Skeletal muscle cell (primary cell): ENCODE results near the gene MAD2L1BP.
"Not testable (repeated sequence)": the region's sequence is repeated elsewhere in the genome, so short reads cannot be mapped to it uniquely, and the experiment has no call there.

Experiments used
- DNase-seq: peaks from one replicate; pipeline ENCODE4 v3.0.0-alpha.2; 2010; ENCODE audit warnings: low read depth
- H3K4me3 ChIP-seq: 2 replicates; pipeline ENCODE4 v1.5.1; 2011; ENCODE audit warnings: low read depth, mild to moderate bottlenecking, control low read depth, low read length, moderate library complexity

The MAD2L1BP gene

DNA sequence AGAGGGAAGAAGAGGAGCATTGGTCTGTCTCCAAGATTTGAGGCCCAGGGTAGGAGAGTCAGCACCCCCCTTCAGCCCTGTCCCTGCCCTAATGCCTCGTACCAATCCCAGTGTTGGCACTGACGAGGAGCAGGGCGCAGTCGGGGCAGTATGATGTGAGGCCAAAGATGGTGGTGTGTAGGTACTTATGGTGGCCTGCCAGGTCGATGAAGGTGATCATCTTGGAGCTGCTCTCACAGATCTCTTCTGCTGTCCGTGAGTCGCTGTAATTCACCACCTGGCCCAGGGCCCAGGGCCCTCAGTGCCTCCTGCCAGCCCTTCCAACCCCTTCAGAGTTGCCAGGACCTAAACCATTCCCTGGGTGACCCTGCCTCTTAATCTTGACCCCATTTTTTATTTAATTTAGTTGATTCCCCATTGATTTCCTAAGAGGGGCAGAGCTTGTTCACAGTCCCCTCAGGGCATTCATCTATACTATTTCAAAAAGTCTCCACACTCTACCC lies 10.8 kb upstream of the MAD2L1BP start:
- no peak overlapping the region for H3K4me3 ChIP-seq
- no peak for DNase-seq

DNA sequence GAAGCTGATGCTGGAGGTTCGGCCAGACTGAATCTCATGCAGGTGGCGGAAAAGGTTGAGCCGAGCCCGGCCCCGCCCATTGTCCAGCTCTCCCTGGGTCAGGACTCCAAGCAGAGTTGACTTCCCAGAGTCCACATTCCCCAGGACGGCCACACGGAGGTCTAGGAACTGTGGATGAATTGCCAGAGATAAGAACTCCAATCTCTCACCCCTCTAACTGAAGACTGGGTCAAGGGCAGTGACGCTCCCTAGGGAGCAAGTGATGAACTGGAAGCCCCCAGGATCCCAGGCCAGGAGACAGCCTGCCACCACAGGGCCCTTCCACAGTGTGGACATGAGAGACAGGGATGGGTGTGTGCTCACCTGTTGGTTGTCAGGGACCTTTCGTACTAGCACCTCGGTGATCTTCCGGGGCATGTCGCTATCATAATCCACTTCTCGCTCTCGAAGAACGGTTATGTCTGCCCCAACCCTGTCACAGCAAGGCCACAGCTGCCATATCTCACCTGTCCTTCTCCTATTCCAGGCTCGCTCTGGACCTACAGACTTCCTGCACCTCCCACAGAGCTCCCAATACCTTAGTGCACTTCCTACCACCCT lies 10.1 kb upstream of the MAD2L1BP start:
- DNase-seq, result no peak
- no peak overlapping the region for H3K4me3 ChIP-seq

DNA sequence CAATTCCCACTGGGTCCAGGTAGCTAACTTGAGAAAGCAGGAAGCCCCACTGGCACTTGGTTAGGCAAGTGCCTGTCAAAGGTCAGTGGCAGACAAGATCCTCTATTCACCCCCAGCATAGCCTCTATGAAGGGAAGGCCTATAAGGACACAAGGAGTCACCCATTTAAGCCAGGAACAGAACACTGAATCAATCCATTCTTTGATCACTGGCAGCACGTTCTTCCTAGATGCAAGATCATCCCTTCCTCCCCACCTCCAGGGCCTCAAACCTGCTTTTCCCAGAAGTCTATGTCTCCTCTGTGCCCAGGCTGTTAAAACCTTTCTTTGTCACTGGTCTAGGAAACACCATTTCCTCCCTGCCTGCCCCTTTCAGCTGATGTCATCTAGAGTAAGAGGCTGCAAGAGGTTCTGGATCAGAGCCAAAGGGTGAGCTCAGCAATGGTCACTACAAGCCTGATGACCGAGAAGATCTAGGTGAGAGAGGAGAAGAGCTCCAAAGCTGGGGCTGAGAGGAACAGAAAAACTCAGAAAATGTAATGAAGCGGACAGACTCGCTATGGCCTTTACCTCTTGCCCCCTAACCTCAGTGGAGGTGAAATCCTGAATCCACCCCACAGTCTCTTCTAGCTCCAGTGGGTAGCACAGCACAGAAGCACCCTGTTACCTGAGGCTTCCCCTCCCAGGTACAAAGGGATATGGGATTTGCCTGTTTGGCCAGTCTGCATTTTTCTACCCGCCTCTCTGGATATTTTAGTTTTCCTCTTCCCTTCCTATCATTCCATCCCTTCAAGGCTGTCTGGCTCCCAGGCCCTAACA lies 8.4 kb upstream of the MAD2L1BP start:
- peak overlapping the region; percentile 82 for H3K4me3 ChIP-seq
- DNase-seq, result peak; percentile 96

DNA sequence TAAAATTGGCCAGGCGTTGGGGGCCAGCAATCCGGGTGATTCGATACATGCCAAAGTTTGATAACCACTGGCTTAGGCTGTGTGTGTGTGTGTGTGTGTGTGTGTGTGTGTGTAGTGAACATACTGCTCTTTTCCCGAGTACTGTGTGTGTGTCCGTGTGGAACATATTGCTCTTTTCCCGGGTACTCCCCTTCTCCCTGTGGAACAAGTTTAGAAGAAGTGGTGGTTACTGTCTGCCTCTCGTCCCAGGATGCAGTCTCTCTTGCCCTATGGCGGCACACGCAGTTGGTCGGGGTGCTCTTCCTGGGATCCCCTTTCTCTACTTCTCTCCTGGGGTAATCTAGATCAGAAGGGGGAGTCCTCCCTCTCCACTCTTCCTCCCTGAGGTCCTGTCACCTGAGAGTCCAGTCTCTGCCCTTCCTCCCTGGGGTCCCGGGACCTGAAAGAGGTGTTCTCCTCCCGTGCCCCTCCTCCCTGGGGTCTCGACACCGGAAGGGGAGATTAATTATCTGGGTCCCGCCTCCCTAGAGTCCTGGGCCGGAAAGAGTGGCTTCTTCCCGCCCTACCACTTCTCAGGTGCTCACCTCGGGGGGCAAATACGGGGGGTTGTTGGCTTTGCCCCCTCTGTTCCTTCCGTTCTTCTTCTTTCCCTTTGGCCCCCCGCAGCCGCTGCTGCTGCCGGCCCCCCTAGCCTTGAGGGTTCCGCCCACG lies 7.1 kb upstream of the MAD2L1BP start:
- no peak for DNase-seq
- H3K4me3 ChIP-seq, result peak overlapping the region; percentile 82

DNA sequence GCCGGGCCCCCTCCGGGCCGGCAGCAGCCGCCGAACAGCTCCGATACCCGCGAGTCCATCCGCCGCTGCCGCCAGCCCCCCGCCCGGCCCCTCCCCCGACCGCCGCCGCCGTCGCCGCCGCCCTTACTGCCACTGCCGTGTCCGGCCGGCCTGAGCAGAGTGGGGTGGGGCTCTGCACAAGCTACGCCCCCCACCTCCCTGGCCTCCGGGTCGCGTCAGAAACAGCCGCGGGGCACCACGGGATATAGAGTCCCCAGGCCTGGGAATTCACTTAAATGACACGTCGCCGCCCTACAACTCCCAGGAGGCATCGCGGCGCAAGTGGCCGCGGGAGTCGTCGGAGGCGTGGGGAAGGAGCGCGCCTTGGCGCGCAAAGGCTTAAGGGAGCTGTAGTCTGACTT lies 6.5 kb upstream of the MAD2L1BP start, which contains the start of gene GTPBP2:
Gene GTPBP2, minus strand, starts transcription at position 161 of the 401 bp plus-strand sequence. Its CDS starts 102 bp downstream, at position 59.
- peak; percentile 98 for DNase-seq
- H3K4me3 ChIP-seq, result peak within 1 kb of the TSS; percentile 82

DNA sequence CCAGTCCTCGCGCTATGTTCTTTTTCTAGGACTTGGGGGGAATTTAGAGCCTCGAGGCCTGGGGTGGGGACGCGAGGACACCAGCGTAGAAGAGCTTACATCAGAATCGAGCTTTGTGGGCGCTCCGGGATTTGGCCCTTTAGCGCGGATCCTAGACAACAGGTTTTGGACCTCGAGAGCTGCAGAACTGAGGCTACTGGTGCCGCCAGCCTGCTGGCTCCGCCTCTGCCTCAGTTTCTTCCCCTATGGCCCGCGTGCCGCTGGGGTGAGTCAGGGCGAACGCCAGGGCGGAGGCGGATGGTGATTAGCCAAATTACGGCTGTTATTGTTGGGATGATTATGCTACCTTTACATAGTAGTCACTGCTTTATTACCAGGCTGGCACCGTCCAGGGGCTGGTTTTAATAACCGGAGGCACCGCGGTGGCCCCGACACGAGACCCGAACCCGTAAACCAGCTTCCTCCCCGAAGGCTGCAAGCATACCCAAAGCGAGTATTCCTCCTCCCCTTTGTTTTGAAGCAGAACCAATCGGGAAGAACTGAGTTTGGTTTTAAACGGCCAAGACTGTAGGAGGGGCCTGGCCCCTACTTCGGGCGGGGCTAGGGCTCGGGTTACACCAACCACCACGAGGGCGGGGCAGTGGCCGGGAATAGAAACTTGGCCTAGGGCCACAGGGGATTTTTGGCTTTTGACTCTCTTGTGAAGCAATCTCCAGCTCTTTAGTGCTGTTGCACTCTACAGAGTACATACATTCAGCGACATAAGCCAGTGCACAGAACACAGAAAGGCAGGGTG lies 5.9 kb upstream of the MAD2L1BP start:
- peak overlapping the region; percentile 82 for H3K4me3 ChIP-seq
- DNase-seq, result peak; percentile 96

DNA sequence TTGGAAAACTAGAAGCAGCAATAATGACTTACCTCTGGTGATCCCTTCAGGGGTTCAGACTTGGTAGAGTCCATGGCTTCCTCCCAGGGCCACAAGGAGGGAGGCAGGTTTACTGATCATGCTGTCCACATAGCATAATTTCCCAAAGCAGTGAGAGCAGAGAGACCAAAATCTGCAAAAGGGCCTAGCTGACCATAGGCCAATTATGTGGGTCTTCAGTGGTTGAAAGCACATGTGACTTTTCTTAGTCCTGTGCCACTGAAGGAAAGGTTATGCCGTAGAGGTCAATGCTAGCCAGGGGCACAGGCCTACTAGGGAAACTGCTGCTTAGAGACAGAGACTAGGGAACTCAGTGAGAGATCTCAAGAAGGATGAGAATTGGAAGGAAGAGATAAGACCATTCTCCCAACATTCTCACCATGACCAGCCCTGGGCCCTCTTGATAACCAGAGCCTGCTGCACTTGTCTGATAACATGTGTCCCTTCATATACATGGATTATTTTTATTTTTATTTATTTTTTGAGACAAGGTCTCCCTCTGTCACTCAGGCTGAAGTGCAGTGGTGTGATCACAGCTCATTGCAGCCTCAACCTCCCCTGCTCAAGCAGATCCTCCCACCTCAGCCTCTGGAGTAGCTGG lies 4.5 kb upstream of the MAD2L1BP start:
- DNase-seq, result no peak
- H3K4me3 ChIP-seq, result no peak overlapping the region

DNA sequence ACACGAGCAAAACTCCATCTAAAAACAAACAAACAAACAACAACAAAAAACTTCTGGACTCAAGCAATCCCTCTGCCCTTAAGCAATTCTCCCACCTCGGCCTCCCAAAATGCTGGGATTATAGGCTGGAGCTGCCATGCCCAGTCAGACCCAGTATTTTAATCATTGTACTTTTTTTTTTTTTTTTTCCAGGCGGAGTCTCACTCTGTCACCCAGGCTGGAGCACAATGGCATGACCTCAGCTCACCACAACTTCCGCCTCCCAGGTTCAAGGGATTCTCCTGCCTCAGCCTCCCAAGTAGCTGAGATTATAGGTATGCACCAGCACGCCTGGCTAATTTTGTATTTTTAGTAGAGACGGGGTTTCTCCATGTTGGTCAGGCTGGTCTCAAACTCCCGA lies 2.6 kb upstream of the MAD2L1BP start:
- not testable (repeated sequence) for DNase-seq, H3K4me3 ChIP-seq

DNA sequence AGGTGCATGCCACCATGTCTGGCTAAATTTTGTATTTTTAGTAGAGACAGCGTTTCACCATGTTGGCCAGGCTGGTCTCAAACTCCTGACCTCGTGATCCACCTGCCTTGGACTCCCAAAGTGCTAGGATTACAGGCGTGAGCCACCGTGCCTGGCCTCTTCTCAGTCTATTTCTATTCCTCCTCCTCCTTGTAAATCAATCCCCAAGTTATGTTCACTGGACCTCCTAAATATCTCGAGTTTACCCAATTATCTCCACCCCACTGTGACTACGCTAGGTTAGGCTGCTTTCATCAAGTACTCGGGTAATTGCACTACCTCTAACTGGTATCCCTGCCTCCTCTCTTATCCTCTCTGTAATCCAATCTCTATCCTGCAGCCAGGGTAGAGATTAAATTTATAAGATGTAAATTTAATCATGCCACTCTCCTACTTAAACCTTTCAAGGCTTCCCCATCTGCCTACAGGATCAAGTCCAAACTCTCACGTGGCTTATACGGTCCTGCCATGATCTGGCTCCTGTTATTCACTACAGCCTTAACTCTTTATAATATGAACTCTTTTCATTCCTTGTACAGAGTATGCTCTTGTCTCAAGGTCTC lies 837 bp upstream of the MAD2L1BP start:
- no peak overlapping the region for H3K4me3 ChIP-seq
- DNase-seq, result no peak

DNA sequence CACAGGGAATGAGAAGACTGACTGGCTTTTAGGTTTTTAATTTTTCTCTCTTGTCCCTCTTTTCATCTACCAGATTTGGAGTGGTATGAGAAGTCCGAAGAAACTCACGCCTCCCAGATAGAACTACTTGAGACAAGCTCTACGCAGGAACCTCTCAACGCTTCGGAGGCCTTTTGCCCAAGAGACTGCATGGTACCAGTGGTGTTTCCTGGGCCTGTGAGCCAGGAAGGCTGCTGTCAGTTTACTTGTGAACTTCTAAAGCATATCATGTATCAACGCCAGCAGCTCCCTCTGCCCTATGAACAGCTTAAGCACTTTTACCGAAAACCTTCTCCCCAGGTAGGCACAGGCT lies 644 bp downstream of the MAD2L1BP start:
- H3K4me3 ChIP-seq, result peak overlapping the region; percentile 88
- DNase-seq, result no peak

DNA sequence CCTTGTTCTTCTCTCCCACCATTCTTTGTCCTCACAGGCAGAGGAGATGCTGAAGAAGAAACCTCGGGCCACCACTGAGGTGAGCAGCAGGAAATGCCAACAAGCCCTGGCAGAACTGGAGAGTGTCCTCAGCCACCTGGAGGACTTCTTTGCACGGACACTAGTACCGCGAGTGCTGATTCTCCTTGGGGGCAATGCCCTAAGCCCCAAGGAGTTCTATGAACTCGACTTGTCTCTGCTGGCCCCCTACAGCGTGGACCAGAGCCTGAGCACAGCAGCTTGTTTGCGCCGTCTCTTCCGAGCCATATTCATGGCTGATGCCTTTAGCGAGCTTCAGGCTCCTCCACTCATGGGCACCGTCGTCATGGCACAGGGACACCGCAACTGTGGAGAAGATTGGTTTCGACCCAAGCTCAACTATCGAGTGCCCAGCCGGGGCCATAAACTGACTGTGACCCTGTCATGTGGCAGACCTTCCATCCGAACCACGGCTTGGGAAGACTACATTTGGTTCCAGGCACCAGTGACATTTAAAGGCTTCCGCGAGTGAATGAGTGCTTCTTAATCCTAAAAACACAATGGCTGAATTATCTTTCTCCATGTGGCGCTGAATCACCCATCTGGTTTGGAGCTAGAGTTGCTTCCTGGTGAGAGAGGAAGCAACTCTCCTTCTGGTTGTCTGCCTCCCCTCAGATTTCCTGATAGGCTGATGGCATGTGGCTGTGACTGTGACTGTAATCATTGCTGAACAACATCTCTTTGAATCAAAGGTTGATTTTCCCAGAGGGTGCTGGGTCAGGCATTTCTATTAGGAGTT lies 4.6 kb downstream of the MAD2L1BP start:
- no peak overlapping the region for H3K4me3 ChIP-seq
- DNase-seq, result no peak

DNA sequence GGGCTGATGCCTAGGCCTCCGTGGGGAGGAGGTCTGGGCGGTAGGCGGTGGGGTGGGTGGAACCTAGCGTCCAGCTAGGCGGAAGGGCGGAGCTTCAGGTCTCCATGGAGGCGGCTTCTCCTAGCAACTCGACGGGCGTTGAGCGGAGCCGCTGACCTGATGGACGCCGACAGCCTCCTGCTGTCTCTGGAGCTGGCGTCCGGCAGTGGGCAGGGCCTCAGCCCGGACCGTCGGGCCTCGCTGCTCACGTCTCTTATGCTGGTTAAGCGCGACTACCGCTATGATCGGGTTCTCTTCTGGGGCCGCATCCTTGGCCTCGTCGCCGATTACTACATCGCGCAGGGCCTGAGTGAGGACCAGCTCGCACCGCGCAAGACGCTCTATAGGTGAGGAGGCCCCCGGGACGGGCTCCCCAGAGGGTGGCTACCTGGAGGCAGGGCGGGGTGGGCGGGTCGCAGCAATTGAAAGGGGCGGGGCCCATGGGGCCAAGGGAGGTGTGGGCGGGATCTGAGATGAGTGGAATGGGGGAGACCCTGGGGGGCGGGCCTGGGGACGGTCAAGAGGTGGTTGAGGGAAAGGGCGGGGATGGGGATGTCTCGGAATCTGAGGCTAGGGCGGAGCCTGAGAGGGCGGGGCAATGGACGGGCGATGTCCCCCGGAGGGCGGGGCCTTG lies 9.4 kb downstream of the MAD2L1BP start, which contains the start of gene RSPH9:
Gene RSPH9, plus strand, starts transcription at position 97 of the 673 bp plus-strand sequence. Its CDS starts 63 bp downstream, at position 160.
- peak within 1 kb of the TSS; percentile 56 for H3K4me3 ChIP-seq
- DNase-seq, result peak; percentile 48

DNA sequence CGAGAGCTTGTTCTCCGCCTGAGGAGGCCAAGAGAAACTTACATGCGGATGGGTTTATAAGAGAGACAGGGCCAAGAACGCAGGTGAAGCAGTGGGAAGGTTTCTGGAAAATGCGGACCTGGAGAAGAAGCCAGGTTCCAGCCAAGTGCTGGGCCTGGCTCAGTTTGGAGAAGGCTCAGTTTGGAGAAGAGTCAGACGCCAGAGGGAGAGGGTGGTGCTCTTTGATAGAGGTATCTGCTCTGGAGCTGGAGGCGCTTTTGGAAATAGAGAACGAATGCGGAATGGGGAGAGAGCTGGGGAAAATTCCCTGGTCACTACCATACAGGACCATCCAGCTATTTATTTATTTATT lies 9.9 kb downstream of the MAD2L1BP start:
- DNase-seq, result no peak
- peak overlapping the region; percentile 56 for H3K4me3 ChIP-seq

DNA sequence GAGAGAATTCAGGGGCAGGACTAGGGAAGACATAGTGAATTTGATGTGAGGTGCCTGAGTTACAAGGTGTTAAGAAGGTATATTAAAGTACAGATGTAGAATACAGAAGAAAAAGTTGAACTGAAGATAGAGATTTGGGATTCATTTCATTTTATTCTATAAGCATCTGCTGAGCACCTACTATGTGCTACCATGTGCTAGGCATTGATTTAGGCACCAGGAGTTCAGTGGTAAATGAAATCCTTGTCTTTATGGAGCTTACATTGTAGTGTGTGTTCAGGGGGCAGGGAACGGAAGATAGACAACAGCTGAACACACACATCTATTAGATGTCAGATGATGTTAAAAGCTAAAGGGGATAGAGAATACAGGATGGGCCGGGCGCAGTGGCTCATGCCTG lies 12.0 kb downstream of the MAD2L1BP start:
- no peak for DNase-seq
- H3K4me3 ChIP-seq, result no peak overlapping the region

DNA sequence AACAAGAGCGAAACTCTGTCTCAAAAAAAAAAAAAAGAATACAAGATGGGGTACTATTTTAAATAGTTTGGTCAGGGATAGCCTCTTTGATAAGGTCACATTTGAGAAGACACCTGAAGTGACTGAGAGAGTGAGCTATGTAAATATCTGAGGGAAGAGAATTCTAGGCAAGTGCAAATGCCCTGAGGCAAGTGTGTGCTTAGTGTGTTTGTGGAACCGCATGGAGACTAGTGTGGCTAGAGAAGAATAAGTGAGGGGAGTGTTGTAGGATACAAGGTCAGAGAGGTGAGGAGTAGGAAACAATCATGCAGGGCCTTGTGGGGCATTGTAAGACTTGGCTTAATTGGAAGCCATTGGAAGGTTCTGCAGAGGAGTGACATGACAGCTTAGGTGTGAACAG lies 12.6 kb downstream of the MAD2L1BP start:
- H3K4me3 ChIP-seq, result no peak overlapping the region
- no peak for DNase-seq

DNA sequence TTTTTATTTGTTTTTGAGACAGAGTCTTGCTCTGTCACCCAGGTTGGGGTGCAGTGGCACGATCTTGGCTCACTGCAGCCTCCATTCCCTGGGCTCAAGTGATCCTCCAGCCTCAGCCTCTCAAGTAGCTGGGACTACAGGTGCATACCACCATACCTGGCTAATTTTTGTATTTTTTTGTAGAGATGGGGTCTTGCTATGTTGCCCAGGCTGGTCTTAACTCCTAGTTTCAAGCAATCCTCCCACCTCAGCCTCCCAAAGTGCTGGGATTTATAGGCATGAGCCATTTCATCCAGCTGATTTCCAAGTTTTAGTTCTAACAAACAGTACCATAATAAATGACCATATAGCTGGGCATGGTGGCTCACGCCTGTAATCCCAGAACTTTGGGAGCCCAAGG lies 17.2 kb downstream of the MAD2L1BP start:
- not testable (repeated sequence) for DNase-seq, H3K4me3 ChIP-seq

DNA sequence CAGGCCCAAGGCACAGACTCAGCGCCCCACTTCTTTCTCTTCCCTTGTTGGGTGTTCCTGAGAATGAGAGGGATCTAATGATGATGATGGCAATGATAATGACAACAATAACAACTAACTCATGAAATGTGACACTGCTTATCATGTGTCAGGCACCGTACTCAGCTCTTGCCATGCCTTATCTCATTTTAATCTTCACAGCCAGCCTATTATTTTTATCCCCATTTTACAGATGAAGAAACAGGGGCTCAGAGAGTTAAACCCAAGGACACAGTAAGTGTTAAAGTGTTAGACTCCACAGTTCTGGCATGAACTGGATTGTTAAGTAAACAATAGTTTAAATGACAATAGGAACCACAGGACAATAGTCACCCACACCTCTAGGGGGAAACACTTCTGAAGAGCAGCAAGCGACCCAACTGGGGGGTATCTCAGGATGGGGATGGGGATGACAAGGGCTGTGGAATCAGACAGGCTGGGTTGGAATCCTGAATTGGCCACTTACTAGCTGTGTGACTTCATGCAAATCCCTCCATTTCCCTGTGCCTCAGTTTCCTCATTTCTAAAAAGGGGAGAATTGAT lies 21.7 kb downstream of the MAD2L1BP start:
- no peak overlapping the region for H3K4me3 ChIP-seq
- no peak for DNase-seq
